Chondrocyte (in vitro differentiated cells): ENCODE measurements around the gene RUVBL2. TPM values are rescaled to one million over a fixed set of nuclear protein-coding genes. Genes with fewer than 3 reads are reported as not detected.
A peak's percentile ranks its signal among the peaks of the same experiment; 100 is the strongest.

Source experiments
- DNase-seq: peaks from one replicate; pipeline ENCODE4 v3.0.0; 2021; ENCODE audit warnings: mixed read lengths, low spot score
- H3K27ac Mint-ChIP-seq: one replicate; pipeline ENCODE4 v1.8.0; 2021; ENCODE audit warnings: mild to moderate bottlenecking, moderate library complexity, mixed read lengths; ENCODE audit not compliant: unreplicated experiment
- H3K27me3 Mint-ChIP-seq: 2 replicates; pipeline ENCODE4 v1.8.0; 2021; ENCODE audit warnings: low read depth, mixed read lengths
- H3K36me3 Mint-ChIP-seq: 2 replicates; pipeline ENCODE4 v1.8.0; 2021; ENCODE audit warnings: low read depth, mixed read lengths
- H3K4me1 Mint-ChIP-seq: 2 replicates; pipeline ENCODE4 v1.8.0; 2021; ENCODE audit warnings: low read depth, mild to moderate bottlenecking, mixed read lengths
- H3K4me3 Mint-ChIP-seq: one replicate; pipeline ENCODE4 v1.8.0; 2021; ENCODE audit warnings: mild to moderate bottlenecking, moderate library complexity, mixed read lengths; ENCODE audit not compliant: unreplicated experiment
- H3K9me3 Mint-ChIP-seq: 2 replicates; pipeline ENCODE4 v1.8.0; 2021; ENCODE audit warnings: low read depth, mixed read lengths
- total RNA-seq: library from RNA; stranded (reverse); gene quantifications from 3 replicates; pipeline ENCODE4 v1.2.1, GENCODE V29; 2021
- TF ChIP-seq, protein P1 (sequence below): fragments of 200-600 bp; sonication (generic); IDR thresholded peaks from 2 replicates; pipeline ENCODE4 v1.5.0; 2021; ENCODE audit warnings: antibody characterized with exemption, mild to moderate bottlenecking, moderate library complexity

RUVBL2 gene
- total RNA-seq, 1 donor from 2014 or later: 45.3 TPM

DNA sequence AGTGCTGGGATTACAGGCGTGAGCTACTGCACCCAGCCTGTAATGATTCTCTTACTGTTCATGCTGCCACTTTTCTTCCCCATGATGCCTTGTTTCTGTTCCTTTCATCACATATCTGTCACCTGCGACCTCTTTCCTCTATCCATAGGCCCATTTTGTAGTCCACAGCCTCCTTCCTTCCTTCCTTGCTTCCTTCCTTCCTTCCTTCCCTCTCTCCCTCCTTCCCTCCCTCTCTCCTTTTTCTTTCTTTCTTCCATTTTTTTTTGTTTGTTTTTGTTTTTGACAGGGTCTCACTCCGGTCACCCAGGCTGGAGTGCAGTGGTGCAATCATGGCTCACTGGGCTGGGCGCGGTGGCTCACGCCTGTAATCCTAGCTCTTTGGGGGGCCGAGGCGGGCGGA is 4.8 kb upstream of the RUVBL2 start:
- peak overlapping the region; percentile 23 for H3K27ac Mint-ChIP-seq
- no peaks in the 10 kb centered on the region for H3K9me3 Mint-ChIP-seq
- DNase-seq: no peak
- peaks cover 19% of the 10 kb centered on the region for H3K36me3 Mint-ChIP-seq
- peaks cover 25% of the 10 kb centered on the region for H3K4me1 Mint-ChIP-seq
- TF ChIP-seq, protein P1, sequence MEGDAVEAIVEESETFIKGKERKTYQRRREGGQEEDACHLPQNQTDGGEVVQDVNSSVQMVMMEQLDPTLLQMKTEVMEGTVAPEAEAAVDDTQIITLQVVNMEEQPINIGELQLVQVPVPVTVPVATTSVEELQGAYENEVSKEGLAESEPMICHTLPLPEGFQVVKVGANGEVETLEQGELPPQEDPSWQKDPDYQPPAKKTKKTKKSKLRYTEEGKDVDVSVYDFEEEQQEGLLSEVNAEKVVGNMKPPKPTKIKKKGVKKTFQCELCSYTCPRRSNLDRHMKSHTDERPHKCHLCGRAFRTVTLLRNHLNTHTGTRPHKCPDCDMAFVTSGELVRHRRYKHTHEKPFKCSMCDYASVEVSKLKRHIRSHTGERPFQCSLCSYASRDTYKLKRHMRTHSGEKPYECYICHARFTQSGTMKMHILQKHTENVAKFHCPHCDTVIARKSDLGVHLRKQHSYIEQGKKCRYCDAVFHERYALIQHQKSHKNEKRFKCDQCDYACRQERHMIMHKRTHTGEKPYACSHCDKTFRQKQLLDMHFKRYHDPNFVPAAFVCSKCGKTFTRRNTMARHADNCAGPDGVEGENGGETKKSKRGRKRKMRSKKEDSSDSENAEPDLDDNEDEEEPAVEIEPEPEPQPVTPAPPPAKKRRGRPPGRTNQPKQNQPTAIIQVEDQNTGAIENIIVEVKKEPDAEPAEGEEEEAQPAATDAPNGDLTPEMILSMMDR: no peak
- H3K27me3 Mint-ChIP-seq: no peaks in the 10 kb centered on the region
- no peak overlapping the region for H3K4me3 Mint-ChIP-seq

DNA sequence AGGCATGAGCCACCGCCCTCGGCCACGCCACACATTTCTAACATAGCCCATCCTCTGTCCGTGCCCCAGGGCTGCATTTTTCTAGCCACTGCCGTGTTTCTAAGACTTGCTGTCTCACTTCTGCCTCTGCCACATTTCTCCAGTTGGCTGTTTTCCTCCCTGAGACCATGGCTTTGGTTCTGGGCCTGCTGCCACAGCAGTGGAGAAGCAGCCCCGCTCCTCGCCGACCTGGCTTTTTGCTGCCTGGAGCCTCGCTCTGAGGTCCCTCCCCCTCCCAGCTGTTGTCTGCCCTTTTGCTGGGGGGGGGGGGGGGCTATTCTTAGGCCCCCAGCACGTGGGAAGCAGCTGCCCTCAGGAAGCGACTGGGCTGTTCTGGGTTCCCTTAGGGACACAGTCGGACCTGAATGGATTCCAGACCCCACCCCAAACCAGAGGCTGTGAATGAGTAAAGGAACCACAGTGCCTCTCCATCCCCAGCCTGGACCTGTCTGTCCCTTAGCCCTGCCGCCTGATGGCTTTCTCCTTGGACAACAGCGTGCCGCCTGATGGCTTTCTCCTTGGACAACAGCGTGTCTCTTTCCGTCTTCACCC is 3.9 kb upstream of the RUVBL2 start:
- H3K4me1 Mint-ChIP-seq: peaks cover 34% of the 10 kb centered on the region
- H3K27me3 Mint-ChIP-seq: no peaks in the 10 kb centered on the region
- DNase-seq: no peak
- H3K9me3 Mint-ChIP-seq: no peaks in the 10 kb centered on the region
- peaks cover 19% of the 10 kb centered on the region for H3K36me3 Mint-ChIP-seq
- TF ChIP-seq, protein P1: no peak
- H3K27ac Mint-ChIP-seq: peak overlapping the region; percentile 36
- no peak overlapping the region for H3K4me3 Mint-ChIP-seq

DNA sequence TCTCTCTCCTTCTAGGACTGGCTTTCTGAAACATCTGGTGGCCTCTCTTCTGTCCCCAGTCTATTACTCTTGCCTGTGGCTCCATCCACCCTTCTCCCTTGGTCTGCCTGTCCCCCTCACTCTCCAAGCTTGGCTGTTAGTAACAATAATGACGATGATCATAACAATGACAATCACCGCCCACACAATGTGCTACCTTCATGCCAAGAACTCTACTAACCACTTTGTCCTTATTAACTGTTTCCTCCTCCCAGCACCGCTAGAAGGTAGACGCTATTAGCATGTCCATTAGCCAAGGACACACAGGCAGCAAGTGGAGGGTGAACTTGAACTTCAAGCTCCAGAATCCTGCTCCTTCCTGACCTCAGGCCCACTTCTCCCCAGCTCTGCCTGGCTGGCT is 3.3 kb upstream of the RUVBL2 start:
- Mint-ChIP-seq H3K9me3 (no peaks in the 10 kb centered on the region), H3K4me1 (peaks cover 40% of the 10 kb centered on the region), H3K27ac (no peak overlapping the region), H3K27me3 (no peaks in the 10 kb centered on the region), H3K36me3 (peaks cover 17% of the 10 kb centered on the region), H3K4me3 (no peak overlapping the region)
- TF ChIP-seq, protein P1: no peak
- DNase-seq: no peak

DNA sequence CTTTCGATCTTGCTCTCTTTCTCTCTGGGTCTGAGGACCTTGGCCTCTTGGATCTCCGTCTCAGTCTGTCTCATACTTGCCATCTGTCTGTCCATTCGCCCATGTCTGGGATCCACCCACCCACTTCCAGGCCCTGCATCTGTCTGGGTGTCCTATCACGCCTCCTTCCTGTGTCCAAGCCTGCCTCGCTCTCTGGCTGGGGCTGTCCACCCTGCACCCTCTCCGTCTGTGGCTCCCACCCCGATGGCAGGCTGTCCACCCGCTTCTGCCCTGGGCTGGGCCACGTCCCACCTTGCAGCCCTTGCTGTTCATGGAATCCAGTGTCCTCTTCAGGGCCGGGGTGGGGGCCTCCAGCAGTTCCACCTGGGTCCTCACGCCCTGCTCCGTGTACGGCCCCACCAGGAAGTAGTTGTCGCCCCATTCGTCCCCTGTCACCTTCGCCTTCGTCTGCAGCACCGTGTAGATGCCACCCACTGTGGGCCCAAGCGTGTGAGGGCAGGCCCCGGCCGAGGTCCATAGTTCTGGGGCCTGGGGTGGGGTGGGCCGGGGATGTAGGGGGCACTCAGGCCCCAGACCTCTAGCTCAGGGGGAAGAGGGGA is 2.6 kb upstream of the RUVBL2 start:
- Mint-ChIP-seq H3K4me3 (peak overlapping the region; percentile 98), H3K36me3 (peaks cover 14% of the 10 kb centered on the region)

DNA sequence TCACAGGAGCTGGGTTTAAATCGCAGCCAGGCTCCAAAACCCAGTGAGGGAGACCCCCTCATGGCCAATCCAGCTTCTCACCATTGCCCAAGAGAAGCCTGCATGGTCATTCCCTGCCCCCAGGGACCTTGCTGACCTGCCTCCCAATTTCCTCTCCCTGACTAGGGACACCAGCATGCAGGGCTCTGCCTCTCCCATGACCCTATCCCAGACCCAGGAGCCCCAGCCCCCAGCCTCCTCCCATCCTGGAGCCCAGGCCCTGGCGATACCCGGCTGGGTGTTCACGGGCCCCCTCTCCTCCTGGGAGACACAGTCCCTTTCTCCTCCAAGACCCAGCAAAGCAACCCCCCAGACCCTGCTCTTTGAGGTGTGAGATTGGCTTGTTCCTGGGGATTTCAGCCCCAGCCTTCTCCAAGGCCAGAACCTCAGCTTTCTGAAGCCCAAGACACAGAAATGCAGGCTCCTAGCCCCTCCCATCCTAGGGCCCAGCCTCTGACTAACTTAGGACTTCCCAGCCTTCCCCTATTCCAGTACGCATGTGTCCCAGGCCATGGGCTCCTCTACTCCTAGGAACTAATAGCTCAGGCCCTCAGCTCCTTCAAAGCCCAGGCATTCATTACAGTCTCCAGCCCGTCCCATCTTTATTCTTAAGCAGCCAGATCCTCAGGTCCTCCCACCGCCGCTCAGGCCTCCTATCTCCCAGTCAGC is 1.7 kb upstream of the RUVBL2 start:
- peak overlapping the region; percentile 93 for H3K27ac Mint-ChIP-seq
- H3K27me3 Mint-ChIP-seq: no peaks in the 10 kb centered on the region
- peaks cover 40% of the 10 kb centered on the region for H3K4me1 Mint-ChIP-seq
- H3K4me3 Mint-ChIP-seq: peak overlapping the region; percentile 98
- peaks cover 14% of the 10 kb centered on the region for H3K36me3 Mint-ChIP-seq
- DNase-seq: no peak
- TF ChIP-seq, protein P1: no peak
- no peaks in the 10 kb centered on the region for H3K9me3 Mint-ChIP-seq

More for the DNA sequence above, 2.6 kb upstream of the RUVBL2 start:
- Mint-ChIP-seq H3K4me1 (peaks cover 40% of the 10 kb centered on the region), H3K27ac (no peak overlapping the region), H3K27me3 (no peaks in the 10 kb centered on the region), H3K9me3 (no peaks in the 10 kb centered on the region)
- TF ChIP-seq, protein P1: no peak
- no peak for DNase-seq
